Aorta (tissue), 5 donors: ENCODE data around the gene KDM3B. TPM values are rescaled to one million over a fixed set of nuclear protein-coding genes. Genes with fewer than 3 reads are reported as not detected.

Experiments used
- ATAC-seq: fragments of 200-7000 bp; cut with Tn5 transposase; one replicate; pipeline ENCODE4 v1.9.1; 2022; ENCODE audit warnings: moderate library complexity; ENCODE audit not compliant: low FRiP score
- DNase-seq, 2 donors: peaks; one replicate each; pipeline ENCODE4 v3.0.0-alpha.2; 2020
- H3K27ac ChIP-seq, 2 donors: one replicate each; pipeline ENCODE4 v1.5.1; 2013; ENCODE audit warnings: low read length in 2 of 2, mild to moderate bottlenecking in 2 of 2, moderate library complexity in 2 of 2, control low read depth in 1 of 2, inconsistent platforms in 1 of 2, low read depth in 1 of 2
- H3K27me3 ChIP-seq, 2 donors: one replicate each; pipeline ENCODE4 v1.6.1; 2013; ENCODE audit warnings: control low read depth in 1 of 2, low read length in 1 of 2, mild to moderate bottlenecking in 1 of 2, moderate library complexity in 1 of 2; ENCODE audit not compliant: insufficient read depth in 2 of 2, control insufficient read depth in 1 of 2
- H3K36me3 ChIP-seq, 2 donors: one replicate each; pipeline ENCODE4 v1.6.1; 2013; ENCODE audit warnings: control low read depth in 1 of 2, low read length in 1 of 2, mild to moderate bottlenecking in 1 of 2; ENCODE audit not compliant: insufficient read depth in 2 of 2, control insufficient read depth in 1 of 2
- H3K4me1 ChIP-seq, 2 donors: one replicate each; pipeline ENCODE4 v1.6.1; 2013; ENCODE audit warnings: low read length in 2 of 2, control low read depth in 1 of 2, mild to moderate bottlenecking in 1 of 2, moderate library complexity in 1 of 2; ENCODE audit not compliant: insufficient read depth in 2 of 2, control insufficient read depth in 1 of 2
- H3K4me3 ChIP-seq, 2 donors: one replicate each; pipeline ENCODE4 v1.5.1; 2013; ENCODE audit warnings: low read length in 2 of 2, control low read depth in 1 of 2, mild to moderate bottlenecking in 1 of 2
- H3K9me3 ChIP-seq: one replicate; pipeline ENCODE4 v1.6.1; 2013; ENCODE audit warnings: mild to moderate bottlenecking, low read length; ENCODE audit not compliant: control insufficient read depth
- WGBS, 2 donors: extraction: QIAGEN DNeasy Blood & Tissue Kit; methylation state at CpG; one replicate each; pipeline ENCODE4 v1.1.7; 2013; 5-methylcytosine and 5-hydroxymethylcytosine counted together
- intact Hi-C, 2 donors: fragments of 100-400 bp; cut with DNase I; formaldehyde crosslinking; loops; one replicate each; pipeline versions ENCODE4 v1.14.2 to v1.15.0; 2022
- polyA plus RNA-seq, 2 donors: library from polyadenylated mRNA; stranded (reverse); fragments of 200-250 nt; gene quantifications; one replicate each; pipeline ENCODE4 v1.2.3, GENCODE V29; 2013
- total RNA-seq, 2 donors: library from RNA; stranded (reverse); fragmentation: NEBNext Ultra II Directional; extraction: Animal tissue kit (Norgen Biotek cat#: 25700); gene quantifications; one replicate each; pipeline ENCODE4 v1.2.1, GENCODE V29; 2021
- donor health status: healthy with polysubstance abuse.
- donor health status: Bipolar disorder and iron deficiency.
- donor health status: DM: no; HTN: no; CAD: no.
- donor health status: DM: no; HTN: no; CAD: no.
- donor health status: DM: yes; HTN: yes; CAD: no.

KDM3B gene
- total and polyA plus RNA-seq, 4 donors, result 17.4 to 66.0 (median 41.6) TPM

DNA sequence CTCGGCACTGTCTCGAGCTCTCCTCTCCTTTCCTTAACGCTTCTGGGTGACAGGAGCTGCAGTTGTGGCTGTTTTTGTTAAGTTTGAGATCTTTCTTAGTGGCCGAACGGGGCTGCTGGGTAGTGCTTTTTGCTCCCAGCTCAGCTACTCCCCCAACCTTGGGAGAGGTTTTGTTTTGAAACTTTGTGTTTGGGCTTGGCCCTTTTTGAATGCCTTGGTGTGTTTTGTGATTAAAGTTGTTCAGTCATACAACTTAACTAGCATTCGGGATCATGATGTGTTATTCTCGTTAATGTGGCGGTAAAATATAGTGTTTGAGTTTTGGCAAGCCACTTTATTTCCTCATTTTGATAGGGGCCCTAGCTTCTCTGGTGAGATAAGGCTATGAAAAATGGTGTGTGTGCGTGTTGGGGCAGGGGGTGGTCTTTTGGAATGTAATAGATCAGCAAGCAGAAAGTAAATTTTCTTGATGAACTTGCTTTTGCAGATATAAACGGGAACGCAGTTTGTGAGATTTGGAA, 1.1 kb downstream of the KDM3B start:
- Histone ChIP-seq H3K4me1 (peaks cover 2 to 6% of the 10 kb centered on the region in 2 donors), H3K27me3 (no peaks in the 10 kb centered on the region), H3K9me3 (no peaks in the 10 kb centered on the region), H3K4me3 (peak overlapping the region; percentile 66 to 94), H3K27ac (peak overlapping the region; percentile 66 to 81), H3K36me3 (no peaks in the 10 kb centered on the region)
- ATAC-seq, result no peak
- no peak for DNase-seq
- 0% methylated on average over 11 of the region's 11 CpGs for WGBS, 2 donors
- intact Hi-C loops, result no loop called here

DNA sequence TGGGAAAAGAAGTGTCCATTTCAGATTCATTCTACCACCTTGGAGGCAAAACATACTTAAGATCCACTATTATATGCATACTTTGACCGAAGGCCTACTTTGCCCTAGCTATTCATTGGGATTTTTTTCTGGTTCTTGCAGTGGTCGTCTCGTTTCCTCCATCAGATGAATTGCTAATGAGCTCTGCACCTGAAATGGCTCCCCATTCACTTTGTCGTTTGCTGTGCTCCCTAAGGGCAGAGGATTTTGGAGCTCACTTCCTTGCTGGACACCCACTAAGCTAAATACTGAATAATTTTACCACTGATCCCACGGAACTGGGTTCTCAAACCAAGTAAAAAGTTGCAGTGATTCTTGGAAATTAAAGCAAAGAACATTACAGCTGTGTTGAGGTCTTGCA, 1.9 kb downstream of the KDM3B start:
- intact Hi-C loops, result no loop called here
- Histone ChIP-seq H3K4me1 (peaks cover 2 to 6% of the 10 kb centered on the region in 2 donors), H3K27ac (peak overlapping the region; percentile 28 to 49), H3K27me3 (no peaks in the 10 kb centered on the region), H3K4me3 (peak overlapping the region; percentile 66 to 94), H3K36me3 (no peaks in the 10 kb centered on the region), H3K9me3 (no peaks in the 10 kb centered on the region)
- DNase-seq (no peak), ATAC-seq (no peak)
- WGBS, 2 donors, result 7 to 9% methylated on average over 5 of the region's 5 CpGs

DNA sequence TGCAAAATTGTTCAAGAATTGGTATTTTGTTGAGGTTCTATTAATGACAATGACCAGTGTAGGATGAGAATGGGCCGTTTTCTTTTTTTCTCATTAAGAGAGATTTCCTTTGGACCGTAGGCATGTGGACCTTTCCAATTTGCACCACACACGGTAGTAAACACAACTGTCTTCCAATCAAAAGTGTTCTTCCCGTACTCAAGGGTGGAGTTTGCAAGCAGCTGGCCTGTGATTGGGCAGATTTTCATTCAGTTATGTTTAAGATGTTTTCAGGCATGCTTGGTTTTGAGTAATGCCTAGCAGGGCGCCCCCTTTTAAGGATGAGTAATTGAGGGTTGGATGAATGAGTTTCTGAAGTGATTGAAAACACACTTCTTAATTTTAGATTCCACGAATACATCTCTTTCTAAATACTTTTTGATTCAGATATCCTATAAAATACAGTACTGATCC, 2.5 kb downstream of the KDM3B start:
- H3K36me3 ChIP-seq, result no peaks in the 10 kb centered on the region
- peak overlapping the region in 1 of 2 donors; percentile 28 for H3K27ac ChIP-seq
- H3K4me3 ChIP-seq, result peak overlapping the region; percentile 13 to 26
- intact Hi-C loops, result no loop called here
- H3K27me3 ChIP-seq, result no peaks in the 10 kb centered on the region
- H3K9me3 ChIP-seq, result no peaks in the 10 kb centered on the region
- no peak for ATAC-seq
- WGBS, 2 donors, result 13 to 17% methylated on average over 6 of the region's 6 CpGs
- no peak for DNase-seq
- peaks cover 2 to 6% of the 10 kb centered on the region in 2 donors for H3K4me1 ChIP-seq

DNA sequence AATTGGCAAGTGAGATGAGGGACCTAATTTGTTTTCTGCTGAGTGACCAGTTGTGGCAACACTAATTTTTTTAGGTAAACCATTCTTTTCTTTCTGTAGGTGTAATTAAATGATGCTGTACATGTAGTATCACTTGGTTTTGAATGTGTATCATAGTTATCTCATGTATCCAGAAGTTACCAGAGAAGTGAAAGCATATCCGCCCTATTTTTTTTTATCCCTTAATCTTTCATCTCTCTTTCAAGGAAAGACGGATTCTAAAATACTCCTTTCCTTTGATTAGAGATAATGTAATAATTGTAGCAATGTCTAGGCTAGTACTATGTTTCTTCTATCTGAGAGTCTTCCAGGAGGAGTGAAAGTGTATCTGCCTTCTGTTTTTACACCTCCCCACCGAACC, 7.1 kb downstream of the KDM3B start:
- intact Hi-C loops, result no loop called here
- no peak overlapping the region for H3K27ac ChIP-seq
- 69 to 74% methylated on average over 3 of the region's 3 CpGs for WGBS, 2 donors
- H3K4me3 ChIP-seq, result no peak overlapping the region
- no peak for ATAC-seq
- no peaks in the 10 kb centered on the region for H3K27me3 ChIP-seq
- no peaks in the 10 kb centered on the region for H3K36me3 ChIP-seq
- no peak for DNase-seq
- H3K9me3 ChIP-seq, result no peaks in the 10 kb centered on the region
- H3K4me1 ChIP-seq, result peaks cover 3 to 10% of the 10 kb centered on the region in 2 donors

DNA sequence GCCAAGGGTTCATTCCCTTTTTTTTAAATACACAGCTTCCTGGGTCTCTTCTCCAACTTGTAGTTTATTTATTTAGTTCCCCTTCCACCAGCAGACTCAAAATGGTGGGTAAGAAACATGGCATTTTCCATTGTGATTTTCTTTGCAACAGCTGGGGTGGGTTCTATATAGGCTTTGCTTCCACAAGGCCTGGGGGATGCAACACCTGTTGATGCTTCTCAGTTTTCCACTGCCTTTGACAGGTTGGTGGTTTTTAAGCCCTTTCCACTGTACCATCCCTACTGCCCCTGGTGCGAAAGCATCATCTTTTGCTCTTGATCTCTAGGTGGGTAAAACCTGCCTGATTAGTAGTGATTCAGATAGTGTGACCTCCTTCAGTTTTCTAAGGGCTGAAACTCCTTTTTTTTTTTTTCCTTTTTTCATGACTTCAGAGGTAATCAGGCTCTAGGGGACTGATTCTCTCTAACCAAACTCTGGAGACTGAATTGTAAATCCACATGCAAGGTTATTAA, 8.5 kb downstream of the KDM3B start:
- H3K36me3 ChIP-seq, result no peaks in the 10 kb centered on the region
- H3K9me3 ChIP-seq, result no peaks in the 10 kb centered on the region
- DNase-seq, result no peak
- H3K27ac ChIP-seq, result no peak overlapping the region
- WGBS, 2 donors, result 91 to 97% methylated on average over 1 of the region's 1 CpG
- intact Hi-C loops, result no loop called here
- no peak for ATAC-seq
- no peak overlapping the region for H3K4me3 ChIP-seq
- peaks cover 1 to 6% of the 10 kb centered on the region in 2 donors for H3K4me1 ChIP-seq
- no peaks in the 10 kb centered on the region for H3K27me3 ChIP-seq

DNA sequence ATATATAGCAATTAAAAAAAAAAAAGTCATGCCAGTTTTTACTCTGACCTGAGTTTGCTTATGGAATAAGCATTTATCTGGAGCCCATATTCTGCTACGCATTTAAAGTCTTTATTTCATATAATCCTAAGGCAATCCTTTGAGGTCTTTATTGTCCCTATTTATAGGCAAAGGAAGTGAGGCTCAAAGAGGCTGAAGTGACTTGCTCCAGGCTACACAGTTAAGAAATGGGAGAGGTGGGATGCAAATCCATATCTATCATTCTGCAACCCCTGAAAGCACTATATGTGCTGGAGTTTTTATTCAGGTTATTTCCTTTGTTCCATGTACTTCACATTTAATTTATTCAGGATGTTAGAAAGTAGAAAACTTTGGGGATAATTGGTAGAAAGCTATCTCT, 12.1 kb downstream of the KDM3B start:
- intact Hi-C loops, result no loop called here
- Histone ChIP-seq H3K4me3 (no peak overlapping the region), H3K27ac (no peak overlapping the region), H3K9me3 (no peaks in the 10 kb centered on the region), H3K27me3 (no peaks in the 10 kb centered on the region), H3K4me1 (peaks cover 3 to 6% of the 10 kb centered on the region in 2 donors), H3K36me3 (no peaks in the 10 kb centered on the region)
- no peak for DNase-seq
- WGBS, 2 donors, result 96 to 97% methylated on average over 1 of the region's 1 CpG
- ATAC-seq, result no peak

DNA sequence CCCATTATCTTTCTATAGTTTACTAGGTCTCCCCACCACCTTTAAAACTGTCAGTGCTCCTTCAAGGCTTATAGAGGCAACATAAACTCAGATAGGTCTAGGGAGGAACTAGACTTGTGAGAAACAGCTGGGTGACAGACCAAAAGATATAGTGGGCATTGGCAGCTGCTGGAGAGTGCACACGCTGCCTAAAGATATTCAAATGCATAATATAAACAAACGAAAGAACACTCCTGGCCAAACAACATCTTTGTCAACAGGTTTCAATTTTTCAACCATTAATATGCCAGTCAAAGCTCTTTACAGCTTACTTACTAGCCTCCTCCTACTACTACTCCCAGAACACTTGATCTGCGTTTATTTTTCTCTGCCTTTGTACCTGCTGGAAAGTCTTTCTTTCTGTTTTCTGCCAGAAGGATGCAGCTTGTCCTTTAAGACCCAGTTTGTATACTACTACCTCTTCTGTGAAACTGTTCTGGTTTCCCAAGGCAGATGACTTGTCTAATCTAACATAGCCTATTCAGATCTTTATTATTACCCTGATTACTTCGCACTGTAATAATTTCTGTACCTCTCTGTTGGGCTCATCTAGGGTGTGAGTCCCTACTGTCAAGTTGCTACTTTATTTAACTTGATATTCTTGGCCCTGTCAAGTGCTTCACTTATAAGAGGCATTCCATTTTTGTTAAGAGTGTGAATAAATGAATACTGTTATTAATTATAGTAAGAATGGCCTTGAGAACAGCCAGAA, 14.3 kb downstream of the KDM3B start:
- Histone ChIP-seq H3K27me3 (no peaks in the 10 kb centered on the region), H3K9me3 (no peaks in the 10 kb centered on the region), H3K36me3 (no peaks in the 10 kb centered on the region), H3K4me1 (peaks cover 0 to 3% of the 10 kb centered on the region in 2 donors), H3K4me3 (no peak overlapping the region), H3K27ac (no peak overlapping the region)
- DNase-seq, result no peak
- no peak for ATAC-seq
- WGBS, 2 donors, result 52 to 56% methylated on average over 4 of the region's 4 CpGs
- intact Hi-C loops, result no loop called here

DNA sequence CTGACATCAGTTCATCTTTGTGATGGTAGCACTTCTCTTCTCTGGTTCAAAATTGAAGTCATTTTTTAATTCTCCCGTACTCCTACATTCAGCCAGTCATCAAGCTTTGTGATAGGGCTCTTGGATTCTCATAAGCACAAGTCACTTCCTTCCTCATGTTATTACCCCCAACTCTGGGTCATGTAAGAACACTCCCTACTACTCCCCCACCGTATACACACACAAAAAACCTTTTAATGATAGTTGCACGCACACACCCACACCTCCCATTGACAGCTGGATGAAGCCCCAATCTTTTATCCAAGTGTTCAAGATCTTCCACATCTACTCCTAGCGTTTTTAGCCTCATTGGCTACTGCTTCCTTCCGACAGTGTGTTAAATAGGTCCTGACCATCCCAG, 16.8 kb downstream of the KDM3B start:
- no peak for ATAC-seq
- no peak overlapping the region for H3K27ac ChIP-seq
- 83% methylated on average over 5 of the region's 5 CpGs for WGBS, 2 donors

DNA sequence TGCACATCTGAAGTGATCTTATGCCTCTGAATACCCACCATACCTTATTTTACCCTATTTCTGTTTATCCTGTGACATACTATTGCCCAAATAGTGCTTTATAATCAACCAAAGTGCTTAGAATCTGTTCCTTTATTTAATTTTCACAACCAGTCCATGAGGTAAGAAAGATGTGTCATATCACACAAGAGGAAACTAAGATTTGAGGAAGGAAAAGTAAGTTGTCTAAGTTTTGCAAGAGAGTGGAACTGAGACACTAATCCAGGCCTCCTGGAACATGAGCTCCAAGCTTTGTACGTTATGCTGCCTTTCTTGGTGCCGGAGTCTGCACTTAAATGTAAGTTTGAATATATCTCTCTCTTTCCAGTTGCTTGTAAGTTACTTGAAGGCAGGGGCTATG, 17.2 kb downstream of the KDM3B start:
- DNase-seq, result no peak
- 54 to 75% methylated on average over 2 of the region's 2 CpGs for WGBS, 2 donors
- H3K9me3 ChIP-seq, result no peaks in the 10 kb centered on the region
- H3K4me1 ChIP-seq, result peaks cover 0 to 2% of the 10 kb centered on the region in 2 donors
- H3K4me3 ChIP-seq, result no peak overlapping the region
- no peak for ATAC-seq
- H3K27ac ChIP-seq, result no peak overlapping the region
- peaks cover 0 to 2% of the 10 kb centered on the region in 2 donors for H3K36me3 ChIP-seq
- intact Hi-C loops, result no loop called here
- no peaks in the 10 kb centered on the region for H3K27me3 ChIP-seq

More for the DNA sequence above, 16.8 kb downstream of the KDM3B start:
- no peak for DNase-seq
- peaks cover 0 to 2% of the 10 kb centered on the region in 2 donors for H3K36me3 ChIP-seq
- no peaks in the 10 kb centered on the region for H3K27me3 ChIP-seq
- no peaks in the 10 kb centered on the region for H3K9me3 ChIP-seq
- H3K4me3 ChIP-seq, result no peak overlapping the region
- peaks cover 0 to 2% of the 10 kb centered on the region in 2 donors for H3K4me1 ChIP-seq
- intact Hi-C loops, result no loop called here
